Kidney glomerular epithelial cell (primary cell): Measurements from ENCODE around the gene PDP2.
"Not testable (repeated sequence)": the region's sequence is repeated elsewhere in the genome, so short reads cannot be mapped to it uniquely, and the experiment has no call there.

Source experiments
- DNase-seq: peaks from one replicate; lab custom pipeline; 2025; lab: John Stamatoyannopoulos, UW

Gene PDP2

GRCh38 chr16:66886321-66886720, 6.0 kb downstream of the PDP2 start:
- no peak for DNase-seq

GRCh38 chr16:66886914-66887313, 6.6 kb downstream of the PDP2 start:
- DNase-seq = no peak

GRCh38 chr16:66888647-66889615, 8.6 kb downstream of the PDP2 start:
- DNase-seq = no peak

- no peak for DNase-seq
Measured at GRCh38 chr16:66889622-66890021, 9.3 kb downstream of the PDP2 start.

- no peak for DNase-seq
Measured at GRCh38 chr16:66890799-66891198, 10.5 kb downstream of the PDP2 start.

- no peak for DNase-seq
Measured at GRCh38 chr16:66891360-66891759, 11.0 kb downstream of the PDP2 start.

- no peak for DNase-seq
Measured at GRCh38 chr16:66891797-66892196, 11.5 kb downstream of the PDP2 start.

- no peak for DNase-seq
Measured at GRCh38 chr16:66894055-66894454, 13.7 kb downstream of the PDP2 start.

- DNase-seq = peak; percentile 68
Measured at GRCh38 chr16:66894948-66895688, 14.8 kb downstream of the PDP2 start.

GRCh38 chr16:66895689-66895979, 15.3 kb downstream of the PDP2 start:
- DNase-seq = no peak

GRCh38 chr16:66895999-66896398, 15.7 kb downstream of the PDP2 start:
- no peak for DNase-seq

GRCh38 chr16:66896682-66897081, 16.4 kb downstream of the PDP2 start:
- not testable (repeated sequence) for DNase-seq

GRCh38 chr16:66898207-66898606, 17.9 kb downstream of the PDP2 start:
- DNase-seq = peak; percentile 66

- DNase-seq = no peak
Measured at GRCh38 chr16:66898933-66899309, 18.6 kb downstream of the PDP2 start.

- DNase-seq = peak; percentile 59
Measured at GRCh38 chr16:66899310-66899944, 19.1 kb downstream of the PDP2 start.

GRCh38 chr16:66899945-66900710, 19.8 kb downstream of the PDP2 start:
- DNase-seq = peak; percentile 59

GRCh38 chr16:66900721-66901441, 20.6 kb downstream of the PDP2 start:
- peak; percentile 21 for DNase-seq

GRCh38 chr16:66901626-66902025, 21.3 kb downstream of the PDP2 start:
- DNase-seq = no peak

GRCh38 chr16:66902648-66903543, 22.6 kb downstream of the PDP2 start:
- no peak for DNase-seq
